Liver (tissue), 9 donors: ENCODE data around the gene HOXD4. TPM values are rescaled to one million over a fixed set of nuclear protein-coding genes. Genes with fewer than 3 reads are reported as not detected.

ENCODE experiments used
- DNase-seq: peaks from one replicate; pipeline ENCODE4 v3.0.0-alpha.2; 2017; ENCODE audit warnings: low spot score
- H3K27ac ChIP-seq, 2 donors: one replicate each; pipeline ENCODE4 v1.7.0; 2013; ENCODE audit warnings: inconsistent platforms in 2 of 2, low read length in 2 of 2, control low read depth in 1 of 2, low read depth in 1 of 2, mild to moderate bottlenecking in 1 of 2
- H3K27me3 ChIP-seq, 4 donors: one replicate each; pipeline versions ENCODE4 v1.6.1 to v1.7.0; 2013; ENCODE audit warnings: low read length in 3 of 4, inconsistent platforms in 1 of 4, mild to moderate bottlenecking in 1 of 4, moderate library complexity in 1 of 4; ENCODE audit not compliant: control insufficient read depth in 4 of 4, insufficient read depth in 4 of 4
- H3K36me3 ChIP-seq, 4 donors: one replicate each; pipeline versions ENCODE4 v1.6.1 to v1.7.0; 2013; ENCODE audit warnings: low read length in 3 of 4, mild to moderate bottlenecking in 3 of 4, low read depth in 1 of 4, moderate library complexity in 1 of 4; ENCODE audit not compliant: control insufficient read depth in 4 of 4, insufficient read depth in 3 of 4
- H3K4me1 ChIP-seq, 4 donors: one replicate each; pipeline versions ENCODE4 v1.6.1 to v1.7.0; 2013; ENCODE audit warnings: low read length in 3 of 4, mild to moderate bottlenecking in 3 of 4, moderate library complexity in 1 of 4; ENCODE audit not compliant: control insufficient read depth in 4 of 4, insufficient read depth in 4 of 4
- H3K4me3 ChIP-seq, 3 donors: one replicate each; pipeline versions ENCODE4 v1.6.1 to v1.7.0; 2013; ENCODE audit warnings: low read length in 3 of 3, control low read depth in 1 of 3, low read depth in 1 of 3, mild to moderate bottlenecking in 1 of 3
- H3K9ac ChIP-seq, 2 donors: one replicate each; pipeline ENCODE4 v1.7.0; 2013; ENCODE audit warnings: low read length in 2 of 2, mild to moderate bottlenecking in 2 of 2, moderate library complexity in 2 of 2, control low read depth in 1 of 2, low read depth in 1 of 2
- H3K9me3 ChIP-seq, 4 donors: one replicate each; pipeline versions ENCODE4 v1.6.1 to v1.7.0; 2013; ENCODE audit warnings: low read length in 3 of 4; ENCODE audit not compliant: control insufficient read depth in 4 of 4
- EGR1 ChIP-seq, 2 donors: IDR thresholded peaks; 2 replicates each; pipeline ENCODE4 v1.6.1; 2016 to 2018; ENCODE audit warnings: antibody characterized with exemption in 2 of 2, low read depth in 2 of 2
- FOXA1 ChIP-seq: IDR thresholded peaks from 2 replicates; pipeline ENCODE4 v1.6.1; 2016; ENCODE audit warnings: antibody characterized with exemption
- FOXA2 ChIP-seq: IDR thresholded peaks from 2 replicates; pipeline ENCODE4 v1.6.1; 2016; ENCODE audit warnings: antibody characterized with exemption
- GABPA ChIP-seq, 2 donors: IDR thresholded peaks in 1 of 2; conservative IDR thresholded peaks in 1 of 2; 2 replicates each; pipeline ENCODE4 v1.6.1; 2016; ENCODE audit warnings: antibody characterized with exemption in 2 of 2, mild to moderate bottlenecking in 1 of 2, moderate library complexity in 1 of 2
- HNF4A ChIP-seq, 2 donors: conservative IDR thresholded peaks; 2 replicates each; pipeline ENCODE4 v1.6.1; 2016; ENCODE audit warnings: antibody characterized with exemption in 2 of 2, mild to moderate bottlenecking in 2 of 2
- HNF4G ChIP-seq: IDR thresholded peaks from 2 replicates; pipeline ENCODE4 v1.6.1; 2016; ENCODE audit warnings: antibody characterized with exemption
- JUND ChIP-seq, 2 donors: IDR thresholded peaks; 2 replicates each; pipeline ENCODE4 v1.6.1; 2016; ENCODE audit warnings: antibody characterized with exemption in 2 of 2
- NR2F2 ChIP-seq: IDR thresholded peaks from 2 replicates; pipeline ENCODE4 v1.6.1; 2016; ENCODE audit warnings: antibody characterized with exemption
- RAD21 ChIP-seq, 2 donors: IDR thresholded peaks; 2 replicates each; pipeline ENCODE4 v1.6.1; 2016; ENCODE audit warnings: antibody characterized with exemption in 2 of 2, mild to moderate bottlenecking in 2 of 2
- RXRA ChIP-seq, 2 donors: IDR thresholded peaks; 2 replicates each; pipeline ENCODE4 v1.6.1; 2017 to 2018; ENCODE audit warnings: antibody characterized with exemption in 2 of 2, mild to moderate bottlenecking in 1 of 2
- SP1 ChIP-seq: IDR thresholded peaks from 2 replicates; pipeline ENCODE4 v1.6.1; 2018; ENCODE audit warnings: antibody characterized with exemption, mild to moderate bottlenecking
- TAF1 ChIP-seq: conservative IDR thresholded peaks from 2 replicates; pipeline ENCODE4 v1.6.1; 2016; ENCODE audit warnings: antibody characterized with exemption, mild to moderate bottlenecking
- YY1 ChIP-seq: IDR thresholded peaks from 2 replicates; pipeline ENCODE4 v1.6.1; 2016; ENCODE audit warnings: antibody characterized with exemption, mild to moderate bottlenecking
- WGBS: extraction: QIAGEN DNeasy Blood & Tissue Kit; methylation state at CpG from one replicate; pipeline ENCODE4 v1.1.7; 2013; 5-methylcytosine and 5-hydroxymethylcytosine counted together
- polyA plus RNA-seq, 2 donors: library from polyadenylated mRNA; stranded (reverse) in 1 of 2; unstranded in 1 of 2; fragments of 200-250 nt in 1 of 2; fragments of >200 nt in 1 of 2; fragmentation: Nextera tagmentation in 1 of 2; extraction: Ambion mirVana in 1 of 2; gene quantifications; one replicate each; pipeline versions ENCODE4 v1.2.1 to v1.2.3, GENCODE V29; 2013 to 2015
- total RNA-seq, 2 donors: library from RNA; depleted of rRNA; stranded (reverse); fragments of >200 nt; gene quantifications; one replicate each; pipeline ENCODE4 v1.2.3, GENCODE V29; 2014
- TF ChIP-seq, protein P1 (sequence below): IDR thresholded peaks from 2 replicates; pipeline ENCODE4 v1.6.1; 2016; ENCODE audit warnings: antibody characterized with exemption
- TF ChIP-seq, protein P2 (sequence below): IDR thresholded peaks from 2 replicates; pipeline ENCODE4 v1.6.1; 2016; ENCODE audit warnings: antibody characterized with exemption
- TF ChIP-seq, protein P3 (sequence below): fragments of 150-350 bp; IDR thresholded peaks from 2 replicates; pipeline ENCODE4 v1.5.1; 2017; ENCODE audit warnings: improper control_type of control experiment, low read depth, low read length; ENCODE audit not compliant: missing input control
- TF ChIP-seq, protein P4 (sequence below): IDR thresholded peaks from 2 replicates; pipeline ENCODE4 v1.6.1; 2016; ENCODE audit warnings: antibody characterized with exemption
- TF ChIP-seq, protein P5 (sequence below): IDR thresholded peaks from 2 replicates; pipeline ENCODE4 v1.6.1; 2016; ENCODE audit warnings: antibody characterized with exemption, mild to moderate bottlenecking
- donor health status: healthy.
- donor health status: healthy.
- donor health status: healthy.
- donor health status: healthy.
- donor health status: healthy.

HOXD4 gene
- total and polyA plus RNA-seq, 4 donors: not detected

DNA sequence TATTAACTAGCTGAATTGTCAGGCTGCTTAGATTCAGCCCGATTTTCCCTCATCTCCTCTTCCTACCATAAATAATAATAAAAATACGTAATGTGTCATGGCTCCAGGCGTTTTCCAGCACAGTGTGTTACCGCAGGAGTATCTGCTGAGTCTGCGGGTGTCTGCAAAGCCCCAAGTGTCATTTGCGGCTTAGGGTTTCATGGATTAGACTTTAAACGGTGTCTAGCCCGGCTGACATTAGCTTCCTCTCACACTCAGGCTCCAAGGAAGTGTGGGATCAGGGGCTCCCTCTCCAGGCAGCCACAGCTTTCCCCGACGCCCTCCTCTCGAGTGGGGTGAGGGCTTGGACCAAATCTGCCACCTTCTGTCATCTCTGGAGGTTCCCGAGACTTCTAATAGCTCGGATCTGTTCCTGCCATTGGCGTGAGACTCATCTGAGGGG lies 23.1 kb downstream of the HOXD4 start (continued):
- TF ChIP-seq GABPA (IDR thresholded peaks at IDR 0.05 in 1 of 2, conservative IDR thresholded peaks at IDR 0.05 in 1 of 2) (no peak), FOXA2 (no peak)
- TF ChIP-seq, protein P1, sequence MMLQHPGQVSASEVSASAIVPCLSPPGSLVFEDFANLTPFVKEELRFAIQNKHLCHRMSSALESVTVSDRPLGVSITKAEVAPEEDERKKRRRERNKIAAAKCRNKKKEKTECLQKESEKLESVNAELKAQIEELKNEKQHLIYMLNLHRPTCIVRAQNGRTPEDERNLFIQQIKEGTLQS: no peak

DNA sequence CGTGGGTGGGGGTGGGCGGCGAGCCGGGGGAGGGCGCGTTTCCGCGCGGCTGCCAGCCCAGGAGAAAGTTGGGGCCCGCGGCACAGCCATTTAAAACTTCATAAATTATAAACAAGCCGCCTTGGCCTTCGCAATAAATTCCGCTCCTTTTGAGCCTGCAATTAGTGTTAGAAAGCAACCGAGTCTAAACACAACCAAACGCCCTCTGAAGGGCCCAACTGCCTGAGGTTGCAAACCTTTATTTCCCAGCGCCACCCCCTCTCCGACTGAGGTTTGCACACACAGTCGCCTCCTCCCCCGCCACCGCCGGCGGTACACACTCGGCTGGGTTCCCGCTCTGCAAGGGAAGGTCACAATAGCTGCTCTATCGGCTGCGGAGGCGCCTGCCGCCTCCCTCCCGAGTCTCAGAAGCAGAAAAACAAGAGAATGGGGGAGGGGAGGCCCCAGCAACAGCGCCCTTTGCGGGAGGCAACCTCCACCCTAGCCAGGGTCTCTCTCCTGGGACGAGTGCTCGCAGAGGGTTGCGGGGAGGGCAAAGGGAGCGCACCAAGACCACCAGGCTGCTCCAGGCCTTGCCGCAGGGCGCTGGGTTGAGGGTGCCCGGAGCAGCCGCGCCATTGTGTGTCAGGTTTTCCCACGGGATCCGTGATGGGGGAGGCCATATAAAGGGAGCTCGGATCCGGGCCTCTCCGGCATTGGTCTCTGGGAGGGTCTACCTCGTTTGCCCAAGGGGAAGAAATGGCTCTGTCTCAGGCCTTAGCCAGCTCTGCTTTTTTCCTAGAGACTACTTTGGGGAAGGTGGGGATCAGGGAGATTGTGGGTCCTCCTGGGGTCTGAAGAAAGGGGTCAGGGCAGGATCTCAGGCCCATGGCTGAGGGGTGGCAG lies 23.7 kb downstream of the HOXD4 start:
- H3K4me1 ChIP-seq: peaks cover 0 to 16% (median 9%) of the 10 kb centered on the region in 4 donors
- H3K9me3 ChIP-seq: peaks cover 0 to 10% (median 0%) of the 10 kb centered on the region in 4 donors
- H3K4me3 ChIP-seq: no peak overlapping the region
- H3K36me3 ChIP-seq: no peaks in the 10 kb centered on the region
- peaks cover 8 to 40% (median 31%) of the 10 kb centered on the region in 4 donors for H3K27me3 ChIP-seq
- H3K27ac ChIP-seq: no peak overlapping the region
- no peak for TF ChIP-seq NR2F2
- TF ChIP-seq HNF4G: no peak
- TF ChIP-seq FOXA1: no peak
- TF ChIP-seq, protein P1: no peak
- TF ChIP-seq, protein P2, sequence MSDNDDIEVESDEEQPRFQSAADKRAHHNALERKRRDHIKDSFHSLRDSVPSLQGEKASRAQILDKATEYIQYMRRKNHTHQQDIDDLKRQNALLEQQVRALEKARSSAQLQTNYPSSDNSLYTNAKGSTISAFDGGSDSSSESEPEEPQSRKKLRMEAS: no peak
- no peak for TF ChIP-seq FOXA2
- TF ChIP-seq YY1: no peak
- no peak for TF ChIP-seq RXRA (IDR thresholded peaks at IDR 0.05)
- TF ChIP-seq, protein P3, sequence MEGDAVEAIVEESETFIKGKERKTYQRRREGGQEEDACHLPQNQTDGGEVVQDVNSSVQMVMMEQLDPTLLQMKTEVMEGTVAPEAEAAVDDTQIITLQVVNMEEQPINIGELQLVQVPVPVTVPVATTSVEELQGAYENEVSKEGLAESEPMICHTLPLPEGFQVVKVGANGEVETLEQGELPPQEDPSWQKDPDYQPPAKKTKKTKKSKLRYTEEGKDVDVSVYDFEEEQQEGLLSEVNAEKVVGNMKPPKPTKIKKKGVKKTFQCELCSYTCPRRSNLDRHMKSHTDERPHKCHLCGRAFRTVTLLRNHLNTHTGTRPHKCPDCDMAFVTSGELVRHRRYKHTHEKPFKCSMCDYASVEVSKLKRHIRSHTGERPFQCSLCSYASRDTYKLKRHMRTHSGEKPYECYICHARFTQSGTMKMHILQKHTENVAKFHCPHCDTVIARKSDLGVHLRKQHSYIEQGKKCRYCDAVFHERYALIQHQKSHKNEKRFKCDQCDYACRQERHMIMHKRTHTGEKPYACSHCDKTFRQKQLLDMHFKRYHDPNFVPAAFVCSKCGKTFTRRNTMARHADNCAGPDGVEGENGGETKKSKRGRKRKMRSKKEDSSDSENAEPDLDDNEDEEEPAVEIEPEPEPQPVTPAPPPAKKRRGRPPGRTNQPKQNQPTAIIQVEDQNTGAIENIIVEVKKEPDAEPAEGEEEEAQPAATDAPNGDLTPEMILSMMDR: no peak
- TF ChIP-seq RAD21 (IDR thresholded peaks at IDR 0.05): no peak
- TF ChIP-seq, protein P4, sequence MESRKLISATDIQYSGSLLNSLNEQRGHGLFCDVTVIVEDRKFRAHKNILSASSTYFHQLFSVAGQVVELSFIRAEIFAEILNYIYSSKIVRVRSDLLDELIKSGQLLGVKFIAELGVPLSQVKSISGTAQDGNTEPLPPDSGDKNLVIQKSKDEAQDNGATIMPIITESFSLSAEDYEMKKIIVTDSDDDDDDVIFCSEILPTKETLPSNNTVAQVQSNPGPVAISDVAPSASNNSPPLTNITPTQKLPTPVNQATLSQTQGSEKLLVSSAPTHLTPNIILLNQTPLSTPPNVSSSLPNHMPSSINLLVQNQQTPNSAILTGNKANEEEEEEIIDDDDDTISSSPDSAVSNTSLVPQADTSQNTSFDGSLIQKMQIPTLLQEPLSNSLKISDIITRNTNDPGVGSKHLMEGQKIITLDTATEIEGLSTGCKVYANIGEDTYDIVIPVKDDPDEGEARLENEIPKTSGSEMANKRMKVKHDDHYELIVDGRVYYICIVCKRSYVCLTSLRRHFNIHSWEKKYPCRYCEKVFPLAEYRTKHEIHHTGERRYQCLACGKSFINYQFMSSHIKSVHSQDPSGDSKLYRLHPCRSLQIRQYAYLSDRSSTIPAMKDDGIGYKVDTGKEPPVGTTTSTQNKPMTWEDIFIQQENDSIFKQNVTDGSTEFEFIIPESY: no peak
- no peak for TF ChIP-seq SP1
- TF ChIP-seq JUND (IDR thresholded peaks at IDR 0.05): no peak
- no peak for TF ChIP-seq TAF1
- TF ChIP-seq, protein P5, sequence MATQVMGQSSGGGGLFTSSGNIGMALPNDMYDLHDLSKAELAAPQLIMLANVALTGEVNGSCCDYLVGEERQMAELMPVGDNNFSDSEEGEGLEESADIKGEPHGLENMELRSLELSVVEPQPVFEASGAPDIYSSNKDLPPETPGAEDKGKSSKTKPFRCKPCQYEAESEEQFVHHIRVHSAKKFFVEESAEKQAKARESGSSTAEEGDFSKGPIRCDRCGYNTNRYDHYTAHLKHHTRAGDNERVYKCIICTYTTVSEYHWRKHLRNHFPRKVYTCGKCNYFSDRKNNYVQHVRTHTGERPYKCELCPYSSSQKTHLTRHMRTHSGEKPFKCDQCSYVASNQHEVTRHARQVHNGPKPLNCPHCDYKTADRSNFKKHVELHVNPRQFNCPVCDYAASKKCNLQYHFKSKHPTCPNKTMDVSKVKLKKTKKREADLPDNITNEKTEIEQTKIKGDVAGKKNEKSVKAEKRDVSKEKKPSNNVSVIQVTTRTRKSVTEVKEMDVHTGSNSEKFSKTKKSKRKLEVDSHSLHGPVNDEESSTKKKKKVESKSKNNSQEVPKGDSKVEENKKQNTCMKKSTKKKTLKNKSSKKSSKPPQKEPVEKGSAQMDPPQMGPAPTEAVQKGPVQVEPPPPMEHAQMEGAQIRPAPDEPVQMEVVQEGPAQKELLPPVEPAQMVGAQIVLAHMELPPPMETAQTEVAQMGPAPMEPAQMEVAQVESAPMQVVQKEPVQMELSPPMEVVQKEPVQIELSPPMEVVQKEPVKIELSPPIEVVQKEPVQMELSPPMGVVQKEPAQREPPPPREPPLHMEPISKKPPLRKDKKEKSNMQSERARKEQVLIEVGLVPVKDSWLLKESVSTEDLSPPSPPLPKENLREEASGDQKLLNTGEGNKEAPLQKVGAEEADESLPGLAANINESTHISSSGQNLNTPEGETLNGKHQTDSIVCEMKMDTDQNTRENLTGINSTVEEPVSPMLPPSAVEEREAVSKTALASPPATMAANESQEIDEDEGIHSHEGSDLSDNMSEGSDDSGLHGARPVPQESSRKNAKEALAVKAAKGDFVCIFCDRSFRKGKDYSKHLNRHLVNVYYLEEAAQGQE: no peak
- no peak for TF ChIP-seq GABPA (IDR thresholded peaks at IDR 0.05 in 1 of 2, conservative IDR thresholded peaks at IDR 0.05 in 1 of 2)
- no peak for TF ChIP-seq HNF4A (conservative IDR thresholded peaks at IDR 0.05)
- TF ChIP-seq EGR1 (IDR thresholded peaks at IDR 0.05; ENCODE audit: low read depth in 2 of 2): no peak
- WGBS: 11% methylated on average over 47 of the region's 47 CpGs
- DNase-seq: no peak
- H3K9ac ChIP-seq: no peak overlapping the region
